ENCODE measurements around the gene DNAJB1.

Gene DNAJB1

GRCh38 chr19:14472202-14472938 is 45.8 kb downstream of the DNAJB1 start:
- peaks cover 17% of the 10 kb centered on the region for H3K27me3 Mint-ChIP-seq (ENCODE audit: low read depth)
- no peak overlapping the region for H3K27ac Mint-ChIP-seq
- peaks cover 21% of the 10 kb centered on the region for H3K4me1 Mint-ChIP-seq (ENCODE audit: low read depth)
- H3K36me3 Mint-ChIP-seq (ENCODE audit: low read depth), result peaks cover 29% of the 10 kb centered on the region
- no peaks in the 10 kb centered on the region for H3K9me3 Mint-ChIP-seq
- H3K4me3 Mint-ChIP-seq, result no peak overlapping the region
- DNase-seq (ENCODE audit: low spot score), result peak; percentile 75

GRCh38 chr19:14471436-14472187 is 46.6 kb downstream of the DNAJB1 start:
- Mint-ChIP-seq H3K4me1 (ENCODE audit: low read depth) (peaks cover 20% of the 10 kb centered on the region), H3K4me3 (no peak overlapping the region), H3K9me3 (no peaks in the 10 kb centered on the region), H3K27ac (no peak overlapping the region), H3K36me3 (ENCODE audit: low read depth) (peaks cover 34% of the 10 kb centered on the region), H3K27me3 (ENCODE audit: low read depth) (peaks cover 17% of the 10 kb centered on the region)
- DNase-seq (ENCODE audit: low spot score), result no peak

GRCh38 chr19:14470031-14470876 is 47.9 kb downstream of the DNAJB1 start:
- peaks cover 40% of the 10 kb centered on the region for H3K36me3 Mint-ChIP-seq (ENCODE audit: low read depth)
- peaks cover 17% of the 10 kb centered on the region for H3K27me3 Mint-ChIP-seq (ENCODE audit: low read depth)
- peaks cover 10% of the 10 kb centered on the region for H3K4me1 Mint-ChIP-seq (ENCODE audit: low read depth)
- DNase-seq (ENCODE audit: low spot score), result no peak
- H3K9me3 Mint-ChIP-seq, result no peaks in the 10 kb centered on the region
- H3K27ac Mint-ChIP-seq, result no peak overlapping the region
- H3K4me3 Mint-ChIP-seq, result no peak overlapping the region

DNA sequence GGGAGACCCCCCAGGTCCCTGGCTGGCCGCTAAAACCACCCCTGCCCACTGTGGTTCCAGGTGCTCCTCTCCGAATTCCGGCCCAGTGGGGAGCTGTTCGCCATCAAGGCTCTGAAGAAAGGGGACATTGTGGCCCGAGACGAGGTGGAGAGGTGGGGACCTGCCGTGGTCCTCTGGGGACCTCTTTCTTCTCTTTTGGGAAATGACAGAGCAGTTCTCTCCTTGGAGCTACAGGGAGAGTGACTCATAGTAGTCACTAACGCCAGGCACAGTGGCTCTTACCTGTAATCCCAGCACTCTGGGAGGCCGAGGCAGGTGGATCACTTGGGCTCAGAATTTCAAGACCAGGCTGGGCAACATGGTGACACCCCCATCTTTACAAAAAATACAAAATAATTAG is 50.4 kb downstream of the DNAJB1 start:
- Mint-ChIP-seq H3K9me3 (no peaks in the 10 kb centered on the region), H3K27ac (no peak overlapping the region), H3K4me3 (no peak overlapping the region), H3K4me1 (ENCODE audit: low read depth) (peaks cover 2% of the 10 kb centered on the region), H3K27me3 (ENCODE audit: low read depth) (peaks cover 4% of the 10 kb centered on the region), H3K36me3 (ENCODE audit: low read depth) (peaks cover 56% of the 10 kb centered on the region)
- no peak for DNase-seq (ENCODE audit: low spot score)

GRCh38 chr19:14467391-14467790 is 50.8 kb downstream of the DNAJB1 start:
- no peaks in the 10 kb centered on the region for H3K27me3 Mint-ChIP-seq (ENCODE audit: low read depth)
- H3K4me3 Mint-ChIP-seq, result no peak overlapping the region
- peaks cover 2% of the 10 kb centered on the region for H3K4me1 Mint-ChIP-seq (ENCODE audit: low read depth)
- DNase-seq (ENCODE audit: low spot score), result no peak
- no peak overlapping the region for H3K27ac Mint-ChIP-seq
- H3K36me3 Mint-ChIP-seq (ENCODE audit: low read depth), result peaks cover 59% of the 10 kb centered on the region
- no peaks in the 10 kb centered on the region for H3K9me3 Mint-ChIP-seq
